ENCODE measurements around the gene FTL.

- TF ChIP-seq CTCF (IDR thresholded peaks at IDR 0.05) (no peak), POLR2A (IDR thresholded peaks at IDR 0.05) (no peak), EP300 (IDR thresholded peaks at IDR 0.05) (no peak)
Observed at GRCh38 chr19:48945415-48945814, 19.7 kb upstream of the FTL start.

Measured in tibial nerve (tissue), 4 donors.